Mononuclear cell (primary cell): ENCODE data around the gene KAZN. TPM values are rescaled to one million over a fixed set of nuclear protein-coding genes. Genes with fewer than 3 reads are reported as not detected.

Experiments
- H3K27me3 ChIP-seq: 2 replicates; pipeline ENCODE4 v1.6.0; 2011; ENCODE audit warnings: low read length, control low read depth; ENCODE audit not compliant: insufficient read depth
- H3K4me1 ChIP-seq: 2 replicates; pipeline ENCODE4 v1.5.1; 2011; ENCODE audit warnings: mild to moderate bottlenecking, low read length, control low read depth; ENCODE audit not compliant: insufficient read depth
- H3K4me3 ChIP-seq: 2 replicates; pipeline ENCODE4 v1.5.1; 2011; ENCODE audit warnings: mild to moderate bottlenecking, low read length, moderate library complexity
- H3K9me3 ChIP-seq: 2 replicates; pipeline ENCODE4 v1.5.1; 2011; ENCODE audit warnings: low read depth, mild to moderate bottlenecking, control low read depth, low read length
- total RNA-seq: library from RNA; depleted of rRNA; stranded (reverse); fragments of >200 nt; gene quantifications from one replicate; pipeline ENCODE4 v1.2.3, GENCODE V29; 2012

KAZN gene
- total RNA-seq, 1 donor, result 0.31 TPM

- Histone ChIP-seq H3K4me1 (no peaks in the 10 kb centered on the region), H3K4me3 (no peak overlapping the region), H3K27me3 (no peaks in the 10 kb centered on the region), H3K9me3 (peaks cover 5% of the 10 kb centered on the region)
Observed at GRCh38 chr1:14806772-14807171, 208.3 kb downstream of the KAZN start.

GRCh38 chr1:14808768-14809167 is 210.3 kb downstream of the KAZN start:
- Histone ChIP-seq H3K9me3 (peaks cover 5% of the 10 kb centered on the region), H3K4me1 (no peaks in the 10 kb centered on the region), H3K27me3 (no peaks in the 10 kb centered on the region), H3K4me3 (no peak overlapping the region)

GRCh38 chr1:14809191-14809981 is 210.9 kb downstream of the KAZN start:
- H3K27me3 ChIP-seq, result no peaks in the 10 kb centered on the region
- no peak overlapping the region for H3K4me3 ChIP-seq
- H3K9me3 ChIP-seq, result peaks cover 5% of the 10 kb centered on the region
- no peaks in the 10 kb centered on the region for H3K4me1 ChIP-seq

GRCh38 chr1:14810595-14811361 is 212.3 kb downstream of the KAZN start:
- Histone ChIP-seq H3K4me3 (no peak overlapping the region), H3K9me3 (peaks cover 5% of the 10 kb centered on the region), H3K4me1 (no peaks in the 10 kb centered on the region), H3K27me3 (no peaks in the 10 kb centered on the region)

GRCh38 chr1:14811573-14811972 is 213.1 kb downstream of the KAZN start:
- H3K27me3 ChIP-seq, result no peaks in the 10 kb centered on the region
- H3K9me3 ChIP-seq, result peaks cover 3% of the 10 kb centered on the region
- H3K4me3 ChIP-seq, result no peak overlapping the region
- H3K4me1 ChIP-seq, result no peaks in the 10 kb centered on the region

GRCh38 chr1:14812189-14812588 is 213.7 kb downstream of the KAZN start:
- Histone ChIP-seq H3K4me3 (no peak overlapping the region), H3K9me3 (no peaks in the 10 kb centered on the region), H3K27me3 (no peaks in the 10 kb centered on the region), H3K4me1 (no peaks in the 10 kb centered on the region)

GRCh38 chr1:14815175-14815877 is 216.8 kb downstream of the KAZN start:
- Histone ChIP-seq H3K4me1 (no peaks in the 10 kb centered on the region), H3K4me3 (no peak overlapping the region), H3K27me3 (no peaks in the 10 kb centered on the region), H3K9me3 (no peaks in the 10 kb centered on the region)

GRCh38 chr1:14817223-14818170 is 219.0 kb downstream of the KAZN start:
- H3K27me3 ChIP-seq, result no peaks in the 10 kb centered on the region
- H3K9me3 ChIP-seq, result no peaks in the 10 kb centered on the region
- no peaks in the 10 kb centered on the region for H3K4me1 ChIP-seq
- H3K4me3 ChIP-seq, result no peak overlapping the region

GRCh38 chr1:14820295-14821085 is 222.0 kb downstream of the KAZN start:
- no peaks in the 10 kb centered on the region for H3K27me3 ChIP-seq
- H3K9me3 ChIP-seq, result no peaks in the 10 kb centered on the region
- H3K4me1 ChIP-seq, result no peaks in the 10 kb centered on the region
- no peak overlapping the region for H3K4me3 ChIP-seq

- Histone ChIP-seq H3K9me3 (no peaks in the 10 kb centered on the region), H3K4me1 (no peaks in the 10 kb centered on the region), H3K4me3 (no peak overlapping the region), H3K27me3 (no peaks in the 10 kb centered on the region)
Observed at GRCh38 chr1:14822493-14822892, 224.0 kb downstream of the KAZN start.

GRCh38 chr1:14822996-14823395 is 224.5 kb downstream of the KAZN start:
- H3K4me1 ChIP-seq, result no peaks in the 10 kb centered on the region
- no peaks in the 10 kb centered on the region for H3K9me3 ChIP-seq
- no peaks in the 10 kb centered on the region for H3K27me3 ChIP-seq
- H3K4me3 ChIP-seq, result no peak overlapping the region

GRCh38 chr1:14824314-14824915 is 225.9 kb downstream of the KAZN start:
- Histone ChIP-seq H3K9me3 (no peaks in the 10 kb centered on the region), H3K27me3 (no peaks in the 10 kb centered on the region), H3K4me1 (no peaks in the 10 kb centered on the region), H3K4me3 (no peak overlapping the region)

GRCh38 chr1:14825396-14825795 is 226.9 kb downstream of the KAZN start:
- Histone ChIP-seq H3K4me3 (no peak overlapping the region), H3K9me3 (no peaks in the 10 kb centered on the region), H3K27me3 (no peaks in the 10 kb centered on the region), H3K4me1 (no peaks in the 10 kb centered on the region)
